SK-N-MC (cell line): Measurements from ENCODE around the gene PTPRR.

Experiments used
- DNase-seq: peaks from one replicate; pipeline ENCODE4 v3.0.0-alpha.2; 2011; ENCODE audit warnings: low read depth, low spot score
- H3K27ac ChIP-seq: fragments of 200-600 bp; sonication (generic); 2 replicates; pipeline ENCODE4 v1.5.1; 2016; ENCODE audit warnings: mixed run types
- H3K36me3 ChIP-seq: fragments of 200-600 bp; sonication (generic); 2 replicates; pipeline ENCODE4 v1.6.1; 2017; ENCODE audit warnings: antibody characterized with exemption, low read length, mixed read lengths; ENCODE audit not compliant: insufficient read depth
- H3K4me3 ChIP-seq: fragments of 200-600 bp; sonication (generic); 2 replicates; pipeline ENCODE4 v1.5.1; 2016
- H3K9ac ChIP-seq: fragments of 200-600 bp; sonication (generic); 2 replicates; pipeline ENCODE4 v1.8.0; 2017; ENCODE audit warnings: mixed run types, mixed read lengths; ENCODE audit not compliant: insufficient read length
- H3K9me3 ChIP-seq: fragments of 200-600 bp; sonication (generic); 2 replicates; pipeline ENCODE4 v1.6.1; 2017; ENCODE audit warnings: low read depth, mild to moderate bottlenecking, antibody characterized with exemption, low read length, moderate library complexity, mixed read lengths
- EZH2 ChIP-seq: fragments of 200-600 bp; sonication (generic); IDR thresholded peaks from one replicate; pipeline ENCODE4 v1.6.1; 2017; ENCODE audit warnings: antibody characterized with exemption
- FOXP2 ChIP-seq: optimal IDR thresholded peaks from 2 replicates; pipeline ENCODE3; 2011; ENCODE audit warnings: mild to moderate bottlenecking, moderate library complexity; ENCODE audit not compliant: insufficient read depth; ENCODE audit errors: extremely low read length, control extremely low read depth
- POLR2AphosphoS5 ChIP-seq: IDR thresholded peaks from 2 replicates; pipeline ENCODE4 v1.6.1; 2012; ENCODE audit warnings: mild to moderate bottlenecking, low read depth, low read length, borderline replicate concordance

Gene PTPRR

GRCh38 chr12:70842136-70842535, 78.4 kb downstream of the PTPRR start:
- Histone ChIP-seq H3K9me3 (no peaks in the 10 kb centered on the region), H3K9ac (no peak overlapping the region), H3K4me3 (no peak overlapping the region), H3K27ac (no peak overlapping the region), H3K36me3 (no peaks in the 10 kb centered on the region)
- TF ChIP-seq EZH2: no peak
- TF ChIP-seq POLR2AphosphoS5: no peak
- TF ChIP-seq FOXP2: no peak
- no peak for DNase-seq

- Histone ChIP-seq H3K27ac (no peak overlapping the region), H3K9me3 (no peaks in the 10 kb centered on the region), H3K36me3 (no peaks in the 10 kb centered on the region), H3K4me3 (no peak overlapping the region), H3K9ac (no peak overlapping the region)
- DNase-seq: no peak
- TF ChIP-seq POLR2AphosphoS5: no peak
- no peak for TF ChIP-seq EZH2
- TF ChIP-seq FOXP2: no peak
These were observed 79.7 kb downstream of the PTPRR start for GRCh38 chr12:70840656-70841350.

- Histone ChIP-seq H3K27ac (no peak overlapping the region), H3K9me3 (no peaks in the 10 kb centered on the region), H3K9ac (no peak overlapping the region), H3K36me3 (no peaks in the 10 kb centered on the region), H3K4me3 (no peak overlapping the region)
- DNase-seq: no peak
- TF ChIP-seq EZH2: no peak
- no peak for TF ChIP-seq FOXP2
- TF ChIP-seq POLR2AphosphoS5: no peak
These were observed 81.0 kb downstream of the PTPRR start for GRCh38 chr12:70839544-70839943.

- no peak overlapping the region for H3K4me3 ChIP-seq
- H3K36me3 ChIP-seq: no peaks in the 10 kb centered on the region
- H3K27ac ChIP-seq: no peak overlapping the region
- TF ChIP-seq FOXP2 (no peak), EZH2 (no peak), POLR2AphosphoS5 (no peak)
- H3K9ac ChIP-seq: no peak overlapping the region
- no peak for DNase-seq
- H3K9me3 ChIP-seq: no peaks in the 10 kb centered on the region
These were observed 82.4 kb downstream of the PTPRR start for GRCh38 chr12:70838127-70838526.

- no peak overlapping the region for H3K4me3 ChIP-seq
- H3K9me3 ChIP-seq: no peaks in the 10 kb centered on the region
- no peak for DNase-seq
- no peak overlapping the region for H3K27ac ChIP-seq
- no peak overlapping the region for H3K9ac ChIP-seq
- H3K36me3 ChIP-seq: no peaks in the 10 kb centered on the region
- no peak; the same call in 1 of the 2 replicates for TF ChIP-seq POLR2AphosphoS5
- TF ChIP-seq EZH2: no peak
- no peak for TF ChIP-seq FOXP2
These were observed 83.5 kb downstream of the PTPRR start for GRCh38 chr12:70837026-70837425.

GRCh38 chr12:70835948-70836347, 84.6 kb downstream of the PTPRR start:
- no peak for TF ChIP-seq POLR2AphosphoS5
- TF ChIP-seq EZH2: no peak
- TF ChIP-seq FOXP2: no peak
- Histone ChIP-seq H3K27ac (no peak overlapping the region), H3K36me3 (no peaks in the 10 kb centered on the region), H3K9me3 (no peaks in the 10 kb centered on the region), H3K4me3 (no peak overlapping the region), H3K9ac (no peak overlapping the region)
- DNase-seq: no peak

GRCh38 chr12:70831543-70831942, 89.0 kb downstream of the PTPRR start:
- Histone ChIP-seq H3K36me3 (no peaks in the 10 kb centered on the region), H3K9ac (no peak overlapping the region), H3K4me3 (no peak overlapping the region), H3K27ac (no peak overlapping the region), H3K9me3 (no peaks in the 10 kb centered on the region)
- TF ChIP-seq POLR2AphosphoS5 (no peak), FOXP2 (no peak), EZH2 (no peak)
- no peak for DNase-seq

GRCh38 chr12:70830221-70831061, 90.1 kb downstream of the PTPRR start:
- H3K9me3 ChIP-seq: no peaks in the 10 kb centered on the region
- no peak for DNase-seq
- no peak overlapping the region for H3K9ac ChIP-seq
- no peak overlapping the region for H3K27ac ChIP-seq
- no peak overlapping the region for H3K4me3 ChIP-seq
- TF ChIP-seq POLR2AphosphoS5: no peak
- TF ChIP-seq FOXP2: no peak
- no peak for TF ChIP-seq EZH2
- H3K36me3 ChIP-seq: no peaks in the 10 kb centered on the region
